Trophoblast cell (in vitro differentiated cells and primary cell): ENCODE measurements around the gene JAZF1.

Experiments used
- DNase-seq, 2 donors: peaks; one replicate each; pipeline ENCODE4 v3.0.0-alpha.2; 2016
- H2AFZ ChIP-seq: 2 replicates; pipeline ENCODE4 v1.6.1; 2013; ENCODE audit warnings: low read length, moderate library complexity, mild to moderate bottlenecking; ENCODE audit not compliant: insufficient read depth, poor library complexity
- H2AK5ac ChIP-seq: 2 replicates; pipeline ENCODE4 v1.6.1; 2013; ENCODE audit warnings: mild to moderate bottlenecking, low read length
- H2BK120ac ChIP-seq: 2 replicates; pipeline ENCODE4 v1.6.1; 2013; ENCODE audit warnings: low read length, mild to moderate bottlenecking, moderate library complexity; ENCODE audit not compliant: insufficient read depth, poor library complexity
- H2BK12ac ChIP-seq: 2 replicates; pipeline ENCODE4 v1.6.1; 2013; ENCODE audit warnings: mild to moderate bottlenecking, low read length, moderate library complexity
- H2BK5ac ChIP-seq: 2 replicates; pipeline ENCODE4 v1.6.1; 2013; ENCODE audit warnings: low read length, low read depth, moderate library complexity, mild to moderate bottlenecking; ENCODE audit not compliant: poor library complexity
- H3K14ac ChIP-seq: 2 replicates; pipeline ENCODE4 v1.6.1; 2013; ENCODE audit warnings: mild to moderate bottlenecking, low read length
- H3K18ac ChIP-seq: 2 replicates; pipeline ENCODE4 v1.6.1; 2013; ENCODE audit warnings: mild to moderate bottlenecking, low read length
- H3K23ac ChIP-seq: 2 replicates; pipeline ENCODE4 v1.6.1; 2013; ENCODE audit warnings: low read length
- H3K27ac ChIP-seq: 2 replicates; pipeline ENCODE4 v1.5.1; 2013; ENCODE audit warnings: low read depth, mild to moderate bottlenecking, inconsistent platforms, low read length, moderate library complexity
- H3K27me3 ChIP-seq: 2 replicates; pipeline ENCODE4 v1.6.1; 2013; ENCODE audit warnings: inconsistent platforms, mild to moderate bottlenecking, low read length, moderate library complexity; ENCODE audit not compliant: insufficient read depth
- H3K36me3 ChIP-seq, 2 experiments: 1 replicate in 1 of 2; 2 replicates in 1 of 2; pipeline ENCODE4 v1.6.1; 2013; ENCODE audit warnings: low read length in 2 of 2, mild to moderate bottlenecking in 2 of 2, moderate library complexity in 1 of 2; ENCODE audit not compliant: insufficient read depth in 2 of 2, control insufficient read depth in 1 of 2
- H3K4ac ChIP-seq: 2 replicates; pipeline ENCODE4 v1.6.1; 2013; ENCODE audit warnings: low read depth, mild to moderate bottlenecking, low read length, moderate library complexity
- H3K4me1 ChIP-seq, 2 experiments: 1 replicate in 1 of 2; 2 replicates in 1 of 2; pipeline ENCODE4 v1.6.1; 2013; ENCODE audit warnings: low read length in 2 of 2, mild to moderate bottlenecking in 2 of 2, moderate library complexity in 1 of 2; ENCODE audit not compliant: insufficient read depth in 2 of 2, control insufficient read depth in 1 of 2
- H3K4me2 ChIP-seq: 2 replicates; pipeline ENCODE4 v1.6.1; 2013; ENCODE audit warnings: inconsistent platforms, mild to moderate bottlenecking, low read length, moderate library complexity
- H3K4me3 ChIP-seq: 2 replicates; pipeline ENCODE4 v1.5.1; 2013; ENCODE audit warnings: mild to moderate bottlenecking, low read depth, low read length, inconsistent platforms
- H3K79me1 ChIP-seq: one replicate; pipeline ENCODE4 v1.6.1; 2013; ENCODE audit warnings: low read length
- H3K79me2 ChIP-seq: 2 replicates; pipeline ENCODE4 v1.6.1; 2013; ENCODE audit warnings: low read length, mild to moderate bottlenecking; ENCODE audit not compliant: control insufficient read depth, insufficient read depth, poor library complexity
- H3K9ac ChIP-seq: 2 replicates; pipeline ENCODE4 v1.6.1; 2013; ENCODE audit warnings: mild to moderate bottlenecking, low read length
- H3K9me3 ChIP-seq: 2 replicates; pipeline ENCODE4 v1.6.1; 2013; ENCODE audit warnings: low read depth, mild to moderate bottlenecking, control low read depth, inconsistent platforms, low read length; ENCODE audit not compliant: insufficient read depth
- H4K12ac ChIP-seq: 2 replicates; pipeline ENCODE4 v1.6.1; 2013; ENCODE audit warnings: low read depth, mild to moderate bottlenecking, low read length, moderate library complexity
- H4K8ac ChIP-seq: 2 replicates; pipeline ENCODE4 v1.6.1; 2013; ENCODE audit warnings: low read depth, mild to moderate bottlenecking, low read length, moderate library complexity
- H4K91ac ChIP-seq: one replicate; pipeline ENCODE4 v1.6.1; 2013; ENCODE audit warnings: low read depth, mild to moderate bottlenecking, low read length, moderate library complexity
- WGBS: extraction: QIAGEN DNeasy Blood & Tissue Kit; methylation state at CpG from one replicate; pipeline ENCODE4 v1.1.7; 2013; ENCODE audit warnings: missing lambda C conversion rate; ENCODE audit not compliant: insufficient read length, insufficient coverage; ENCODE audit errors: extremely low coverage; 5-methylcytosine and 5-hydroxymethylcytosine counted together

The JAZF1 gene

DNA sequence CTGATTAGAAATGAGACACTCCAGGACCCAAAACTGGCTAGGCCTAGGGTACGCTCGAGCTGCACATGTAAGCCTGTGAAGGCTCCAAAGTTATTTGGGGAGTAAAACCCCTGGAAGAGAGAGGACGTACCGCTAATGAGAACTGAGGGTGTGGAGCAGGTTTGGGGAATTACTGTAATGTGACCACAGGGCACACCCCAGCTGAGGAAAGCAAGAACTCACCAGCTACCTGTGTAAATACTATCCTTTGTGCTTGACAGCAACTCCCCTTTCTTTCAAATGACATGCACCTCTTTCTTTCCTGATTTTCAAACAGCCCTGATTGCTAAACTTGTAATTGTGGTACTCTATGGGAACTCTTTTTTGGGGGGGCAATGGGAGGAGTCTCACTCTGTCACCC, 147.2 kb downstream of the JAZF1 start:
- no peak overlapping the region for H3K27ac ChIP-seq
- H4K12ac ChIP-seq: no peak overlapping the region
- H3K4me1 ChIP-seq: peaks cover 0 to 4% of the 10 kb centered on the region in 2 experiments
- no peak overlapping the region for H3K4me3 ChIP-seq
- H3K9me3 ChIP-seq: no peaks in the 10 kb centered on the region
- no peak overlapping the region for H4K8ac ChIP-seq
- H3K36me3 ChIP-seq: no peaks in the 10 kb centered on the region
- no peak overlapping the region for H3K4ac ChIP-seq
- no peak overlapping the region for H2AFZ ChIP-seq
- WGBS: no CpG with 5 or more reads among the region's 4 CpGs
- H3K79me1 ChIP-seq: peaks cover 7% of the 10 kb centered on the region
- H3K4me2 ChIP-seq: no peak overlapping the region
- H2AK5ac ChIP-seq: no peak overlapping the region
- DNase-seq: no peak
- no peak overlapping the region for H2BK5ac ChIP-seq
- no peak overlapping the region for H4K91ac ChIP-seq
- H3K23ac ChIP-seq: no peak overlapping the region
- H2BK12ac ChIP-seq: peak overlapping the region; percentile 35
- H3K14ac ChIP-seq: no peak overlapping the region
- H2BK120ac ChIP-seq: peak overlapping the region; percentile 46
- H3K79me2 ChIP-seq: no peaks in the 10 kb centered on the region
- no peaks in the 10 kb centered on the region for H3K27me3 ChIP-seq
- H3K9ac ChIP-seq: no peak overlapping the region
- H3K18ac ChIP-seq: no peak overlapping the region

DNA sequence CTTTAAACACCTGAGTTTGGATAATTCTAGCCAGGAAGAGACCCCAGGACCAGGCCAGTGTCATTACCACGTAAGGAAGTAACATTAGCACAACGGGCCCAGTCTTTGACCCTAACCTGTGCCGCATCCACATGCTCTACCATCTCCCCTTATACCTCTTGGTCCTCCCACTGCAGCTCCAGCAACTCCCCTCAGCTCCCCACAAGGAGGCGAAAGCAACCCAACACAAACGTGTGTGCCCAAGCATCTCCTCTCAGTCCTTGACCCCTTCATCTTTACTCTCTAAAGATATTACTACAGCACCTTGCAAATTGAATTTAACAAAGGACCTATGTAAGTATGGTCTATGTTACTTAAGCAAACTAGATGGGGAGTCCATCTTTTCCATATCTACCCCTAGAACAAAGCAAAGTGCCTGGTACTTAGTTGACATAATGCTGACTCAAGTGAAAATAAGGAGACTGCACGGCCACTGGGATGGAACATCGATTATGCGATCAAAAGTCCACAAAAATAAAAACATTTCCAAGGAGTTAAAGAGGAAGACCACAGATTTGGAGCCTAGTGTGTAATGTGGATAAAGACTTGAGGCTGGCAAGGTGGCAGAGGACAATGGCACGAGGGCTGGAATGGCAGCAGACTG, 147.7 kb downstream of the JAZF1 start:
- H2AK5ac ChIP-seq: no peak overlapping the region
- no peak overlapping the region for H3K9ac ChIP-seq
- no peaks in the 10 kb centered on the region for H3K79me2 ChIP-seq
- no peak overlapping the region for H4K12ac ChIP-seq
- H3K23ac ChIP-seq: no peak overlapping the region
- no peak overlapping the region for H3K27ac ChIP-seq
- peak overlapping the region; percentile 32 for H2BK12ac ChIP-seq
- H3K36me3 ChIP-seq: no peaks in the 10 kb centered on the region
- H2BK120ac ChIP-seq: peak overlapping the region; percentile 46
- H2AFZ ChIP-seq: no peak overlapping the region
- no peak overlapping the region for H4K8ac ChIP-seq
- H3K9me3 ChIP-seq: no peaks in the 10 kb centered on the region
- H3K4me2 ChIP-seq: no peak overlapping the region
- H3K27me3 ChIP-seq: no peaks in the 10 kb centered on the region
- H3K79me1 ChIP-seq: peaks cover 7% of the 10 kb centered on the region
- WGBS: no CpG with 5 or more reads among the region's 9 CpGs
- H3K4me1 ChIP-seq: peaks cover 0 to 4% of the 10 kb centered on the region in 2 experiments
- no peak overlapping the region for H2BK5ac ChIP-seq
- H3K18ac ChIP-seq: no peak overlapping the region
- H3K4me3 ChIP-seq: no peak overlapping the region
- no peak for DNase-seq
- no peak overlapping the region for H3K4ac ChIP-seq
- H4K91ac ChIP-seq: no peak overlapping the region
- H3K14ac ChIP-seq: no peak overlapping the region

DNA sequence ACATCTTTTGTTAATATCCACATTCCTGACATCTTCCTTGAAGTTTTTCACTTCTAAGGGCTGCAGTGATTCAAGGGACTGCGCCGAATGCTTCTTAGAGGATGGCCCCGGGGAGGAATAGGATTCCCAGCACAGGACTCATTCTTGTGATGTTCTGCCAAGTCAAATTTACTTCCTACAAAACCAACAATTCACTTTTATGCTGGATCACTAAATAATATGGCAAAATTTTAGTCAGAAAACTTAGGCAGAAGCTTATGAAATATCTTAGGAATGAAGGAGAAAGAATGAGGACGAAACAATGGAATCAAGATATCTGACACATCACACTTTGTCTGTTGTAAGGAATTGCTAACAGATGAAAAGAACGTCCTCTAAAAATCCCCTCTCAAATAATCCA, 151.5 kb downstream of the JAZF1 start:
- Histone ChIP-seq H2AFZ (no peak overlapping the region), H4K91ac (no peak overlapping the region), H2AK5ac (no peak overlapping the region), H3K4me2 (no peak overlapping the region), H3K27me3 (no peaks in the 10 kb centered on the region), H2BK120ac (no peak overlapping the region), H3K36me3 (no peaks in the 10 kb centered on the region), H3K14ac (no peak overlapping the region), H2BK5ac (no peak overlapping the region), H3K9me3 (no peaks in the 10 kb centered on the region), H3K79me1 (no peaks in the 10 kb centered on the region), H3K79me2 (no peaks in the 10 kb centered on the region), H3K18ac (no peak overlapping the region), H3K23ac (no peak overlapping the region), H4K8ac (no peak overlapping the region), H4K12ac (no peak overlapping the region), H3K4me3 (no peak overlapping the region), H3K27ac (no peak overlapping the region), H3K4ac (no peak overlapping the region), H3K4me1 (no peaks in the 10 kb centered on the region), H3K9ac (no peak overlapping the region), H2BK12ac (no peak overlapping the region)
- WGBS: no CpG with 5 or more reads among the region's 5 CpGs
- DNase-seq: peak in 1 of 2 donors; percentile 46

DNA sequence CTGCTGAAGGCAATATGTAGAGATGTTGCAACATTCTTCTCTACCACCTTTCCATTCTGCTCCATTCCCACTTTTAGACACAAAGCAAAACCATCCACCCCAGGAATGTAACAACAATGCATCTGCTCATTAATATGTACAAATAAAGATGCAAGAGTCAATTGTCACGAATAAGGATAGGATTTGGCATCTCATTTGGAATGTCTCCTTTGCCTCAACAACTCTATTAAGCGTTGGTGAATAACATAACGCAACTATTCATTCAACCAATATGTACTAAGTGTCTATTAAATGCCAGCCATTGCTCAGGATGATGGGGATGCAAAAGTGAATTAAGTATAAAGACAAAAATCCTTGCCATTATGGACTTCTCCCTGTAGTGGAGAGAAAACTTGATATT, 152.1 kb downstream of the JAZF1 start:
- H3K4ac ChIP-seq: no peak overlapping the region
- H3K79me1 ChIP-seq: no peaks in the 10 kb centered on the region
- no peaks in the 10 kb centered on the region for H3K79me2 ChIP-seq
- H2AK5ac ChIP-seq: no peak overlapping the region
- H3K36me3 ChIP-seq: no peaks in the 10 kb centered on the region
- H3K27me3 ChIP-seq: no peaks in the 10 kb centered on the region
- H3K27ac ChIP-seq: no peak overlapping the region
- no peak overlapping the region for H3K4me3 ChIP-seq
- no peak overlapping the region for H2BK120ac ChIP-seq
- no peaks in the 10 kb centered on the region for H3K4me1 ChIP-seq
- no peak overlapping the region for H2BK5ac ChIP-seq
- no peak overlapping the region for H3K14ac ChIP-seq
- no peak overlapping the region for H4K91ac ChIP-seq
- H4K12ac ChIP-seq: no peak overlapping the region
- no peak overlapping the region for H3K18ac ChIP-seq
- no peak for DNase-seq
- no peaks in the 10 kb centered on the region for H3K9me3 ChIP-seq
- H2AFZ ChIP-seq: no peak overlapping the region
- H3K9ac ChIP-seq: no peak overlapping the region
- no peak overlapping the region for H3K23ac ChIP-seq
- no peak overlapping the region for H4K8ac ChIP-seq
- no peak overlapping the region for H3K4me2 ChIP-seq
- H2BK12ac ChIP-seq: no peak overlapping the region
- WGBS: no CpG with 5 or more reads among the region's 3 CpGs
